Fibroblast of lung (primary cell): ENCODE measurements around the gene SDK1. TPM values are rescaled to one million over a fixed set of nuclear protein-coding genes. Genes with fewer than 3 reads are reported as not detected.

ENCODE experiments used
- DNase-seq, 2 donors: peaks; one replicate each; pipeline versions ENCODE4 v3.0.0 to v3.0.0-alpha.2; 2010; ENCODE audit warnings: low read depth in 2 of 2
- H2AFZ ChIP-seq: 2 replicates; pipeline ENCODE4 v1.5.1; 2012; ENCODE audit warnings: low read length, control low read depth, inconsistent platforms
- H3K27ac ChIP-seq: 2 replicates; pipeline ENCODE4 v1.5.1; 2011; ENCODE audit warnings: low read length, control low read depth; ENCODE audit not compliant: insufficient read depth
- H3K27me3 ChIP-seq: 2 replicates; pipeline ENCODE4 v1.5.1; 2011; ENCODE audit warnings: mild to moderate bottlenecking, low read length; ENCODE audit not compliant: control insufficient read depth, insufficient read depth
- H3K36me3 ChIP-seq: 2 replicates; pipeline ENCODE4 v1.5.1; 2011; ENCODE audit warnings: low read length; ENCODE audit not compliant: control insufficient read depth, insufficient read depth
- H3K4me1 ChIP-seq: 2 replicates; pipeline ENCODE4 v1.5.1; 2011; ENCODE audit warnings: low read length; ENCODE audit not compliant: control insufficient read depth, insufficient read depth; ENCODE audit errors: extremely low read depth
- H3K4me2 ChIP-seq: 2 replicates; pipeline ENCODE4 v1.5.1; 2011; ENCODE audit warnings: low read length, control low read depth; ENCODE audit not compliant: insufficient read depth; ENCODE audit errors: extremely low read depth
- H3K4me3 ChIP-seq, 4 experiments: fragments of 200-600 bp in 1 of 4; sonication (generic) in 1 of 4; replicated peaks in 1 of 4; 2 replicates each; pipeline ENCODE4 v1.5.1; 2011 to 2016; ENCODE audit warnings: low read length in 4 of 4, low read depth in 3 of 4, mild to moderate bottlenecking in 3 of 4, control low read depth in 2 of 4, inconsistent platforms in 1 of 4, mixed read lengths in 1 of 4; ENCODE audit not compliant: insufficient read depth in 1 of 4; ENCODE audit errors: control extremely low read depth in 1 of 4
- H3K79me2 ChIP-seq: 2 replicates; pipeline ENCODE4 v1.5.1; 2012; ENCODE audit warnings: mild to moderate bottlenecking, low read length, inconsistent platforms; ENCODE audit not compliant: control insufficient read depth, insufficient read depth
- H3K9ac ChIP-seq: 2 replicates; pipeline ENCODE4 v1.5.1; 2011; ENCODE audit warnings: mild to moderate bottlenecking, low read length, control low read depth; ENCODE audit not compliant: insufficient read depth
- H3K9me3 ChIP-seq: 2 replicates; pipeline ENCODE4 v1.5.1; 2012; ENCODE audit warnings: low read depth, low read length; ENCODE audit not compliant: control insufficient read depth, insufficient read depth
- H4K20me1 ChIP-seq: 2 replicates; pipeline ENCODE4 v1.5.1; 2011; ENCODE audit warnings: low read length; ENCODE audit not compliant: control insufficient read depth, insufficient read depth; ENCODE audit errors: extremely low read depth
- EZH2 ChIP-seq: IDR thresholded peaks from 2 replicates; pipeline ENCODE4 v1.5.1; 2012; ENCODE audit warnings: low read length, control low read depth, mild to moderate bottlenecking; ENCODE audit errors: missing control alignments
- polyA plus RNA-seq, 2 donors: library from polyadenylated mRNA; depleted of rRNA in 1 of 2; stranded (reverse) in 1 of 2; unstranded in 1 of 2; fragments of >200 nt; gene quantifications; 2 replicates each; pipeline ENCODE4 v1.2.1, GENCODE V29; 2011 to 2012; ENCODE audit warnings: missing spikeins in 1 of 2
- total RNA-seq: library from RNA; depleted of rRNA; stranded (reverse); fragments of >200 nt; gene quantifications from 2 replicates; pipeline ENCODE4 v1.2.1, GENCODE V29; 2014
- TF ChIP-seq, protein P1 (sequence below), 2 donors: IDR thresholded peaks in 1 of 2; conservative IDR thresholded peaks in 1 of 2; 1 replicate in 1 of 2; 2 replicates in 1 of 2; pipeline ENCODE4 v1.5.1; 2011 to 2012; ENCODE audit warnings: low read length in 2 of 2, control low read depth in 1 of 2, inconsistent platforms in 1 of 2, low read depth in 1 of 2, mild to moderate bottlenecking in 1 of 2

SDK1 gene
- total and polyA plus RNA-seq, 2 donors (not counting 1 experiment from before 2014, with no cell fraction given) = 1.0 to 8.6 TPM

DNA sequence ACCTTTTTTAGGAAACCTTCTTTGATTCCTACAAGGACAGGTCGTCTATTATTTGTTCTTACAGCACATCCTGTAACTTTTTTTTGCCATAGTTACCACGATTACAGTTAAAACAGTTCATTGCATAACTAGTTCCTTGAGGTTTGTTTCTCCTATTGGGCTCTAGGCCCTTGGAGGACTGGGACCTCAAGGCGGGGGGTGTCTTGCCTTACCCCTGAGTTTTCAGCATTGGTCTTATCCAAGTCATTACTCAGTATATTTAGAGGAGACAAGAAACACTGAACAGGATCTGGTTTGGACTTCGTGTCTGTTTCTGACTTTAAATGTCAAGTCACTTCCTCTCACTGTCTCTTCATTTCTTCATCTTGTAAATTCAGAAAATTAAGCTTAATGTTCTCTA is 369.8 kb downstream of the SDK1 start:
- H3K4me1 ChIP-seq = no peaks in the 10 kb centered on the region
- no peak overlapping the region for H3K4me2 ChIP-seq
- H3K9me3 ChIP-seq = no peaks in the 10 kb centered on the region
- H3K36me3 ChIP-seq = no peaks in the 10 kb centered on the region
- no peaks in the 10 kb centered on the region for H3K79me2 ChIP-seq
- H4K20me1 ChIP-seq = no peaks in the 10 kb centered on the region
- TF ChIP-seq EZH2 = no peak
- TF ChIP-seq, protein P1, sequence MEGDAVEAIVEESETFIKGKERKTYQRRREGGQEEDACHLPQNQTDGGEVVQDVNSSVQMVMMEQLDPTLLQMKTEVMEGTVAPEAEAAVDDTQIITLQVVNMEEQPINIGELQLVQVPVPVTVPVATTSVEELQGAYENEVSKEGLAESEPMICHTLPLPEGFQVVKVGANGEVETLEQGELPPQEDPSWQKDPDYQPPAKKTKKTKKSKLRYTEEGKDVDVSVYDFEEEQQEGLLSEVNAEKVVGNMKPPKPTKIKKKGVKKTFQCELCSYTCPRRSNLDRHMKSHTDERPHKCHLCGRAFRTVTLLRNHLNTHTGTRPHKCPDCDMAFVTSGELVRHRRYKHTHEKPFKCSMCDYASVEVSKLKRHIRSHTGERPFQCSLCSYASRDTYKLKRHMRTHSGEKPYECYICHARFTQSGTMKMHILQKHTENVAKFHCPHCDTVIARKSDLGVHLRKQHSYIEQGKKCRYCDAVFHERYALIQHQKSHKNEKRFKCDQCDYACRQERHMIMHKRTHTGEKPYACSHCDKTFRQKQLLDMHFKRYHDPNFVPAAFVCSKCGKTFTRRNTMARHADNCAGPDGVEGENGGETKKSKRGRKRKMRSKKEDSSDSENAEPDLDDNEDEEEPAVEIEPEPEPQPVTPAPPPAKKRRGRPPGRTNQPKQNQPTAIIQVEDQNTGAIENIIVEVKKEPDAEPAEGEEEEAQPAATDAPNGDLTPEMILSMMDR (conservative IDR thresholded peaks at IDR 0.05 in 1 of 2, IDR thresholded peaks at IDR 0.05 in 1 of 2; ENCODE audit: low read depth in 1 of 2, low read length in 2 of 2) = no peak
- H3K9ac ChIP-seq = no peak overlapping the region
- peak in 1 of 2 donors; percentile 8 for DNase-seq
- no peak overlapping the region for H3K27ac ChIP-seq
- H3K4me3 ChIP-seq = no peak overlapping the region
- no peaks in the 10 kb centered on the region for H3K27me3 ChIP-seq
- H2AFZ ChIP-seq = no peak overlapping the region

- H3K4me1 ChIP-seq = no peaks in the 10 kb centered on the region
- H3K9me3 ChIP-seq = no peaks in the 10 kb centered on the region
- DNase-seq = peak; percentile 10 to 32
- H3K9ac ChIP-seq = no peak overlapping the region
- H2AFZ ChIP-seq = no peak overlapping the region
- TF ChIP-seq, protein P1 (conservative IDR thresholded peaks at IDR 0.05 in 1 of 2, IDR thresholded peaks at IDR 0.05 in 1 of 2; ENCODE audit: low read depth in 1 of 2, low read length in 2 of 2) = peak in 1 of 2 donors; percentile 50
- TF ChIP-seq EZH2 = no peak
- no peak overlapping the region for H3K27ac ChIP-seq
- no peak overlapping the region for H3K4me2 ChIP-seq
- H3K36me3 ChIP-seq = no peaks in the 10 kb centered on the region
- no peaks in the 10 kb centered on the region for H4K20me1 ChIP-seq
- H3K27me3 ChIP-seq = no peaks in the 10 kb centered on the region
- H3K4me3 ChIP-seq = no peak overlapping the region
- no peaks in the 10 kb centered on the region for H3K79me2 ChIP-seq
Measured at GRCh38 chr7:3673524-3673923, 372.5 kb downstream of the SDK1 start.

- Histone ChIP-seq H3K27ac (no peak overlapping the region), H3K4me2 (no peak overlapping the region), H3K9ac (no peak overlapping the region), H3K9me3 (no peaks in the 10 kb centered on the region), H4K20me1 (no peaks in the 10 kb centered on the region), H3K4me1 (no peaks in the 10 kb centered on the region), H3K4me3 (no peak overlapping the region), H3K36me3 (no peaks in the 10 kb centered on the region), H3K27me3 (no peaks in the 10 kb centered on the region), H3K79me2 (no peaks in the 10 kb centered on the region), H2AFZ (no peak overlapping the region)
- TF ChIP-seq, protein P1 (conservative IDR thresholded peaks at IDR 0.05 in 1 of 2, IDR thresholded peaks at IDR 0.05 in 1 of 2; ENCODE audit: low read depth in 1 of 2, low read length in 2 of 2) = no peak
- TF ChIP-seq EZH2 = no peak
- DNase-seq = no peak
Measured at GRCh38 chr7:3678314-3678810, 377.3 kb downstream of the SDK1 start.
